Femur (tissue), 1 donor: Measurements from ENCODE around the gene CLEC4M.
"Not testable (repeated sequence)": the region's sequence is repeated elsewhere in the genome, so short reads cannot be mapped to it uniquely, and the experiment has no call there.

Source experiments
- DNase-seq: peaks from one replicate; pipeline ENCODE4 v3.0.0-alpha.2; 2017

CLEC4M gene

DNA sequence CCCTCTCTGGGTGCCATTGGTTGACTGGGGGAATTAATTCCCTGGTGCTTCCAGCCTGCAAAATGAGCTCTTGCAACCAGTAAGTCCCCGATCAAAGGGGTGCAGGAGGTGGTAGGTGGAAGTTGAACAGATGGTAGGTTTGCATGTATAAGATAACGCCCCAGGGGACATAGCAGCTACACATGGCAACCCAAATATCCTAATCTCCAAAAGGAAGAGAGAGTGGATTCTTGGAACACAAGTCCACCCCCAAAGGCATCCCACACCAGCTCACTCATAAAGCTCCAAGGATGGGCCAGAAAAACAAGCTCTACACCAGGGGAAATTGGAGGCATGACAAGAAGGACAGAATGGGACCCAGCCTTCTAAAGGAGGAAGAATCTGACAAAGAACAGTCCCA lies 20.5 kb upstream of the CLEC4M start:
- no peak for DNase-seq

DNA sequence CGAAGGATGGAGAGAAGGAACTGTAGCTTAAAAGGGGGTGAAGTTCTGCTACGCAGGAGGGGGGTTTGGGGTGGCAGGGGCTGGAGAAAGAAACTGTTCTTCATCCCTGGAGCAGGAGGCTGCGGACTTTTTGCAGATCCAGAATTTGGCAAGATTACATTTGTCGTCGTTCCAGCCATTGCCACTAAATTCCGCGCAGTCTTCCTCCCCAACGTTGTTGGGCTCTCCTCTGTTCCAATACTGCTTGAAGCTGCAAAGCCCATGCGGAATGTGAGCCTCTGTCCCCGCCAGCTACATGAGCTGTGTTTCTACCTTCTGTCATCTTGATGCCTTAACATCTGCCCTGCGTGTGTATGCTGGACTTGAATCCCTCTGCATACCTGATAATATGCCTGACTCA lies 20.1 kb upstream of the CLEC4M start:
- no peak for DNase-seq

DNA sequence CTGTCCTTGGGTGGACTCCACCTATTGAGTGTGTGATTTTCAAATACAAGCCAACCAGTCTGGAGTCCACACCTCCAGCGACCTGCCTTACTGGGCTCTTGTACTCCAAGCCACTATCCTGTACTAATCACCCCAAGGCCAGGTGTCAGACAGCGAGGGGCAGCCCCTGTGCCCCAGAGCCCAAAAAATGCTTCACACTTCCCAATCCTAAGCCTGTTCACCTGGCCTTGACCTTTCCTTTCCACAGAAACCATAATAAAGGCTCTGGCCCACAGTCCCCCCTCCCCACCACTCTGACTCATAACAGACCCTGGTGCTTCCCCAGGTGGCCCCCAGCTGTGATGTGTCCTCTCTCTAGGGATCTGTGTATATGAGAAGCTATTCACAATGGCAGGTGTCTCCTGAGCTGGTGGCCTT lies 19.6 kb upstream of the CLEC4M start:
- no peak for DNase-seq

DNA sequence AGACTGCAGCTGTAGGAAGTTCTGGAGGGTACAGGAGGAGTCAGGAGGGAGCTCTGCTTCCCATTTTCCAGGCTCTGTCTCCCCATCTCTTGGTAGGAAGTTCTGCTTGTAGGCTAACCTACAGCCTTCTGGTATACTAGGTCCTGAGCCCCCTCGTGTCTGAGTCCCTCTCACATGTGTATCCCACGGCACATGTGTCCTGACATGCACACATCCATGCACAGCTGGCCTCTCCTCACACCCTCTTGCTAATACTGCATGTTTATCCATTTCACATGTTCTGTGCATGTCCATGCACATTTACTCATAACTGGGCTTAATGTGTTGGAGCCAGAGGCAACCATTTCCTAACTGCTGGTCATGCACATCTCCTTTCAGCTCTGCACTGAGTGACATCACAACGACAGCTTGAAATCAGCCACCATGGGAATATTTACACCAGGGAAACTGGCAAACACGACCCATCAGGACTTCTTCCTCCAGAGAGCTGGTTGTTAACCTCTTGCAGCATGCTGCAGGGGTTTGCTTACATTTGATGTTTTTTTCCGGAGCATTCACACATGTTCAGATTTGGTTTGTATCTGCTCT lies 18.8 kb upstream of the CLEC4M start:
- DNase-seq, result no peak

DNA sequence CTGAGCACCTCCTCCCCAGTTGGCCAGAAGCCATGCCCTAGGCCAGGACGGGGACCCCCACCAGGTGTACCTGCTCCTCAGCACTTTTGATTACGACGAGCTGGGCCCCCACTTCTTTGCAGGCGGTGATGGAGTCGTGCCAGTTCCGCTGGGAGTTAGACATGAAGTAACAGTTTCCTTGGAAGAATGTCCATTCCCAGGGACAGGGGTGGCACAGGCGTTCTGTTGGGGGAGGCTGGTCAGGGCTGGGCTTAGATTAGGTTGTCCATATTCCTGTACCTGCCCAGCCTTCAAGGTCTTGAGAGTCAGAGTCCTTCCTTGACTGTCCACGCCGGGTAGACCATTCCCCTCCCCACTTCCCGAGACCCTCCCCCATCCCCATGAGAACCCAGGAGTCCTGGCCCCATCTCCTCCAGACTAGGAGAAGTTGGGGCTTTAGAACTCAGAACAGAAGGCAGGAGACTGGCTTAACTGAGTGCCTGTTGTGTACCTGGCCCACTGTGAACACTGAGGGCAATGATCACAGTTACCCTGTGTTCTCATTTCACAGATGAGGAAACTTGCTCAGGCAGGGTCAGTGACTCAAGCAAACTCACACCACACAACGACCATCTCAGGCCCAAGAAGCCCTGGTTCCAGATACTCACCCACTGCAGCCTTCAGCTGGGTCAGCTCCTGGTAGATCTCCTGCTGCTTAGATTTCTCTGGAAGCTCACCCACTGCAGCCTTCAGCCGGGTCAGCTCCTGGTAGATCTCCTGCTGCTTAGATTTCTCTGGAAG lies 18.0 kb upstream of the CLEC4M start:
- no peak for DNase-seq

DNA sequence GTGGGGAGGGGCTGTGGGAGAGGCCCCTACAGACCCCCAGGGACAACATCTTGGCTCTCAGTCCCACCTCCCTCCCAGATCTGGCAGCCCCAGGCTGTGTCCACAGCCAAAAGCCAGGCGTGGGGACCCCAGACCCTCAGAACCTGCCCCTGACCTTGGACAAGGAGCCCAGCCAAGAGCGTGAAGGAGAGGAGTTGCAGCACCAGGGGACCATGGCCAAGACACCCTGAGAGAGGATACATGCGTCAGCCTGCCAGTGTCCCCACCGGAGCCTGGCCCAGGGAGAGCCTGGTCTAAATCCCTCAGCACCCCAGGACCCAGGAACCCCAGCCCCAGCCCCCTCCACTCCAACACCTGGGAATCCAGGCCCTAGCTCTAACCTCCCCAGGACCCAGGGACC lies 16.7 kb upstream of the CLEC4M start:
- not testable (repeated sequence) for DNase-seq

DNA sequence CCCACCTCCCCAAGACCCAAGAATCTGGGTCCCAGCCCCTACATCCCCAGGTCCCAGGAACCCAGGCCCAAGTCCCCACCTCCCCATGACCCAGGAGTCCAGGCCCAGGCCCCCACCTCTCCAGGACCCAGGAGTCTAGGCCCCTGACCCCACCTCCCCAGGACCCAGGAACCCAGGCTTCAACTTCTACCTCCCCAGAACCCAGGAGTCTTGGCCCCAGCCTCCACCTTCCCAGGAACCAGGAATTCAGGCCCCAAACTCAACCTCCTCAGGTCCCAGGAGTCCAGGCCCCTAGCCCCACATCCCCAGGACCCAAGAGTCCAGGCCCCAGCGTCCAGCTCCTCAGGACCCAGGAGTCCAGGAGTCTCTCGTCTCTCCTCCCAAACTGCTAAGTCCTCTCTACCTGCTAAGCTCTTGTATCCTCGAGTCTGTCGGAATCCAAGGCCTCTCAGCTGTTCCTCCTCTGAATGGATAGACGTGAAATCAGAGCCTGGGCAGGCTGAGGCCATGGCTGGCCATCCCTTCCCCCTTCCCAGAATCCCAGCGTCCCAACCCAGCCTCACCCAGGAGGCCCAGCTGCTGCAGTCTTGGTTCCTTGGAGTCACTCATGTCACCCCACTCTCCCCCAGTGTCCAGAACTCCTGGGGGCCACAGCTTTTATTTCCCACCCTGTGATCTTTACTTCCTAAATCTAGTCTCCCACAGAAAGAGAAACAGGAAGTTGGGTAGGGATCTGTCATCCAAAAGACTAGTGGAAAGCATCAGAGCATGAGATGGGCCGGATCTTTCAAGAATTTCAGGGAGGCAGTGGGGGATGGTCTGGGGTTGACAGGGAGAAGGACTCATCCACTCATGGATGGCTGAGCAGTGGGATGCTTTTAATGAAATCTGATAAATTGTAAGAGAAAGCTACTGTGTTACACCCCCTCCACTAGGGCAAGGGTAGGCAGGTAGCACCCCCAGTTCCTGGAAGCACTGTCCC lies 15.8 kb upstream of the CLEC4M start, which contains the start of gene CD209:
Gene CD209 (minus strand): TSS at position 632 of the 982 bp plus-strand sequence. CDS start 23 bp downstream, at position 609.
- DNase-seq, result no peak

DNA sequence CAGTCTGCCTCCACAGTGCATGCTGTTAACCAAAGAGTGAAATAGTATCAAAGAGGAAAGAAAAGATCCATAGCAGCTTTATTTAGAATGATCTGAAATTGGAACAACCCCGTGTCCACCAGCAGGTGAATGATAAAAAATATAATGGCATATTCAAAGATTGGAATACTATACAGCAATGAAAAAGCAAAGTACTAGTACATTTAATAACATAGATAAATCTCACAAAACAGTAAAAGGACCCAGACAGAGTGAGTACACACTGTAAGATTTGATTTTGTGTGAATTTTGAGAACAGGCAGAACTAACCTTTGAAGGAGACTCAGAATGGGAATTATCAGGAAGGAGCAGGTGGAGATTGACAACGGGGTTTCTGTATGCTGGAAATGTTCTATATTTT lies 14.9 kb upstream of the CLEC4M start:
- no peak for DNase-seq

DNA sequence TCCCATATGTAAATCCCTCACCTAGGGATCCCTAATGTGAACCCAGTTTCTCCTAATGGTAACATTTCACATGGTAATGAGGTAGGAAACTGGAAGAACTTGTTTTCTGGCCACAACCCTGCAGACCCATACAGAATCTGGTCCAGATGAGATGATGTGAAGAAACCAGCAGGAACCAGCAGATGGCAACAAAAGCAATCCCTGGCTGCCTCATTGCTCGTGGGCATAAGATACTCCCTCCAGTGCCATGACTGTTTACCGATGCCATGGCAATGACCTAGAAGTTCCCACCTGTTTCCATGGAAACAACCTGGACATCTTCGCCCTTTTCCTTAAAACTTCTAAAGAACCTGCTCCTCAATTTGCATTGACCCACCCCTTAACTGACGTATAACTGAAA lies 14.3 kb upstream of the CLEC4M start:
- DNase-seq, result no peak

DNA sequence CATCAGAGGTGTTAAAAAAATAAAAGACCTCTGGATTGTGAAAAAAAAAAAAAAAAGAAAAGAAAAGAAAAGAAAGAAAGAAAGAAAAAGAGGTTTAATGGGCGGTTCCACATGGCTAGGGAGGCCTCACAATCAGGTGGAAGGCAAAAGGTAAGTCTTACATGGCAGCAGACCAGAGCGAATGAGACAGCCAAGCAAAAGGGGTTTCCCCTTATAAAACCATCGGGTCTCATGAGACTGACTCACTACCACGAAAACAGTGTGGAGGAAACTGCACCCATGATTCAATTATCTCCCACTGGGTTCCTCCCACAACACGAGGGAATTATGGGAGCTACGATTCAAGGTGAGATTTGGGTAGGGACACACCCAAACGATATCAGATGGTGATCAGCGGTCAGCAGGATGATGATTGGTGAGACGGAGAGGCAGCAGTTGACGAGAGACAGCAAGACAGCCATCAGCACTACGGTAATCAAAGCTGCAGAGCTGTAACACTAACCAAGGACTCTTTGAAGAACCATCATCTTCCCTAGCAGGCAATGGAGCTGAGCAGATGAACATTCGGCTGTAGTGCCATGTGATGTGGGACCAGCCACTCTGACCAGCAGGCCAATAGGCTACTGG lies 11.8 kb upstream of the CLEC4M start:
- DNase-seq, result no peak

DNA sequence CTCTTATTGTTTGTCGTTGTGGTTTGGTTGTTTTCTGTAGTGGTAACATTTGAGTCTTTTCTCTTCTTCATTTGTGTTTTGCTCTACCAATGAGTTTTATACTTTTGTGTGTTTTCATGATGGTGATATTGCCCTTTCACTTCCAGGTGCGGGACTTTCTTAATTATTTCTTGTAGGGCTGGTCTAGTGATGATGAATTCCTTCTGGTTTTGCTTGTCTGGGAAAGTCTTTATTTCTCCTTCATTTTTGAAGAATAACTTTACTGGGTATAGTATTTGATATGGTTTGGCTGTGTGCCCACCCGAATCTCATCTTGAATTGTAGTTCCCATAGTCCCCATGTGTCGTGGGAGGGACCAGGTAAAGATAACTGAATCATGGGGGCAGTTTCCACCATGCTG lies 6.8 kb upstream of the CLEC4M start:
- no peak for DNase-seq

DNA sequence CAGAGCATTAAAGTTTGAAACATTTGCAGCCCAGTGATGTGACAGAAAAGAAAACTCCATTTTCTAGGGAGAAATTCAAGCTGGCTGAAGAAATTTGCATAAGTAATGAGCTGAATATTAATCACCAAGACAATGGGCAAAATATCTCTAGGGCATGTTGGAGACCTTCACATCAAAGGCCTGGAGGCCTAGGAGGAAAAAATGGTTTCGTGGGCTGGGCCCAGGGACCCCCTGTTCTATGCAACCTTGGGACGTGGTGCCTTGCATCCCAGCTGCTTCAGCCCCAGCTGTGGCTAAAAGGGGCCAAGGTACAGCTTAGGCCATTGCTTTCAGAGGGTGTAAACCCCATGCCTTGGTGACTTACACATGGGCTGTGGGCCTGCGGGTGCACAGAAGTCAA lies 5.7 kb upstream of the CLEC4M start:
- DNase-seq, result no peak

DNA sequence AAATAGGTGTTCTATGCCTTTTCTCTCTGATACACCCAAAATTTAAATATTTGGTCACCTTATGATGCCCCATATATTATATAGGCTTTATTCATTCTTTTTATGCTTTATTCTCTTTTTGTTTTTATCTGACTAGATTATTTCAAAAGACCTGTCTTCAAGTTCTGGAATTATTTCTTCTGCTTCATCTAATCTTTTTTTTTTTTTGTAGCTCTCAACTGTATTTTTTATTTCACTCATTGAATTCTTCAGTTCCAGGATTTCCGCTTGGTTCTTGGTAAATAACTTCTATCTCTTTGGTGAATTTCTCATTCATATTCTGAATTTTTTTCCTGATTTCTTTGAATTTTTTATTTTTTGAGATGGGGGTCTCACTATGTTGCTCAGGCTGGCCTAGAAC lies 3.9 kb upstream of the CLEC4M start:
- no peak for DNase-seq

DNA sequence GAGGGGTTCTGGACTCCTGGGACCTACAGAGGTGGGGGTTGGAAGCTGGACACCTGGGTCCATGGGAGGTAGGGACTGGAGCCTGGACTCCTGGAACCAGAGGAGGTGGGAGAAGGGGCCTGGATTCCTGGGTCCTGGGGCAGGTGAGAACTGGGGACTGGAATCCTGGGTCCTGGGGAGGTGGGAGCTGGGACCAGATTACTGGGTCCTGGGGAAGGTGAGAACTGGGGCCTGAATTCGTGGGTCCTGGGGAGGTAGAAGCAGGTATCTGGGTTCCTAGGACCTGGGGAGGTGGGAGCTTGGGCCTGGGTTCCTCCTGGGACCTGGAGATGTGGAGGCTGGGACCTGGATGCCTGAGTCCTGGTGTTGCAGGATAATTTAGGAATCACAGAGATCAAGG lies 653 bp downstream of the CLEC4M start:
- DNase-seq, result no peak

DNA sequence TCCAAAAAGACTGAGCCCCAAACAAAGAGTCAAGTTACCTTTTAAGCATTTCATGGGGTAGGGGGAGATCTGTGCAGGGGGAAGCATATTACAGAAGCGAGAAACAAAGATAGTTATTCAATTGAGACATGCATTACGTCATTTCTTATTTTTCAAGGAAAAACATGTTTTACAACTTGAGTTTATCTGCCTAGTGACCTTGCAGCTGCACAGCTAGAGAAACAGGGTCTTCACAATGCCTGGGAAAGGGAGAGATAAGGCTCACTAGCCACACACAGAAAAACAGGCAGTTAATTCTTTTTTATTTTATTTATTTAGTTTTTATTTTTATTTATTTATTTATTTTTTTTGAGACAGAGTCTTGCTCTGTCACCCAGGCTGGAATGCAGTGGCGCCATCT lies 1.1 kb downstream of the CLEC4M start:
- not testable (repeated sequence) for DNase-seq

DNA sequence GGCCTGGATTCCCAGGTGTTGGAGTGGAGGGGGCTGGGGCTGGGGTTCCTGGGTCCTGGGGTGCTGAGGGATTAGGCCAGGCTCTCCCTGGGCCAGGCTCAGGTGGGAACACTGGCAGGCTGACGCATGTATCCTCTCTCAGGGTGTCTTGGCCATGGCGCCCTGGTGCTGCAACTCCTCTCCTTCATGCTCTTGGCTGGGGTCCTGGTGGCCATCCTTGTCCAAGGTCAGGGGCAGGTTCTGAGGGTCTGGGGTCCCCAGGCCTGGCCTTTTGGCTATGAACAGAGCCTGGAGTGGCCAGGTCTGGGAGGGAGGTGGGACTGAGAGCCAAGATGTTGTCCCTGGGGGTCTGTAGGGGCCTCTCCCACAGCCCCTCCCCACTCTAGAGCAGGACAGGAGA lies 2.0 kb downstream of the CLEC4M start:
- DNase-seq, result not testable (repeated sequence)

DNA sequence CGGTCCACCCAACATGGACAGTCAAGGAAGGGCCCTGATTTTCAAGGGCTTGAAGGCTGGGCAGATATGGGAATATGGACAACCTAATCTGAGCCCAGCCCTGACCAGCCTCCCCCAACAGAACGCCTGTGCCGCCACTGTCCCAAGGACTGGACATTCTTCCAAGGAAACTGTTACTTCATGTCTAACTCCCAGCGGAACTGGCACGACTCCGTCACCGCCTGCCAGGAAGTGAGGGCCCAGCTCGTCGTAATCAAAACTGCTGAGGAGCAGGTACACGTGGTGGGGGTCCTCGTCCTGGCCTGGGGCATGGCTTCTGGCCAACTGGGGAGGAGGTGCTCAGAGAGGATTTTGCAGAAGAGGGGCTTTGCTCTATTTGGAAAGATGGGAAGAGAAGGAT lies 3.5 kb downstream of the CLEC4M start:
- DNase-seq, result no peak

DNA sequence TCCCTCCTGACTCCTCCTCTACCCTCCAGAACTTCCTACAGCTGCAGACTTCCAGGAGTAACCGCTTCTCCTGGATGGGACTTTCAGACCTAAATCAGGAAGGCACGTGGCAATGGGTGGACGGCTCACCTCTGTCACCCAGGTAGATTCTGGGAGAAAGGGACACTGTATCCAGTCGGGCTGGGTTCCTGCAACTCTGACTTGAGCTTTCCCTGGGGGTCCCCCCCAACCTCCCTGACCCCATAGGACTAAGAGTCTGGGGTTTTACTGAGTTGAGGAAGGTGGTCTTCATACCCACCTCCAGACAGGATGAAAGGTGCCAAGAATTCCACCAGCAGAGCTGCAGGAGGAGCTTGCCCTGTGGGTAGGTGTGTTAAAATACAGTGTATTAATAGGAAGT lies 4.4 kb downstream of the CLEC4M start:
- no peak for DNase-seq

DNA sequence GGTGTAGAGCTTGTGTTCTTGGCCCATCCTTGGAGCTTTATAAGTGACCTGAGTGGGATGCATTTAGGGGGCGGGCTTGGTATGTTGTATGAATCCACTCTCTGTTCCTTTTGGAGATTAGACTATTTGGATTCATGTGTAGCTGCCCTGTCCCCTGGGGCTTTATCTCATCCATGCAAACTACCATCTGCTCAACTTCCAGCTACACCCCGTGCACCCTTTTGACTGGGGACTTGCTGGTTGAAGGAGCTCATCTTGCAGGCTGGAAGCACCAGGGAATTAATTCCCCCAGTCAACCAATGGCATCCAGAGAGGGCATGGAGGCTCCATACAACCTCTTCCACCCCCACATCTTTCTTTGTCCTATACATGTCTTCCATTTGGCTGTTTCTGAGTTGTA lies 6.1 kb downstream of the CLEC4M start:
- no peak for DNase-seq

DNA sequence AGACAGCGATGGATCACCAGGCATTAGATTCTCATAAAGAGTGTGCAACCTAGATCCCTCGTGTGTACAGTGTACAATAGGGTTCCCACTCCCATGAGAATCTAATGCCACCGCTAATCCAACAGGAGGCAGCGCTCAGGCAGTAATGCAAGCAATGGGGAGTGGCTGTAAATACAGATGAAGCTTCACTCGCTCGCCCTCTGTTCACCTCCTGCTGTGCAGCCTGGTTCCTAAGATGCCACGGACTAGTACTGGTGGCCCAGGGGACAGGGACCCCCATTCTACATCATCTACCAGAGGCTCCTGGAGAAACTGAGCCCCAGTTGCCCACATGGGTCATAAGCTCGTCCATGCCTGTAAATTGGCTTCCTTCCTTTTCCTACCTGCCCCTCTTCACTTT lies 8.0 kb downstream of the CLEC4M start:
- DNase-seq, result no peak

DNA sequence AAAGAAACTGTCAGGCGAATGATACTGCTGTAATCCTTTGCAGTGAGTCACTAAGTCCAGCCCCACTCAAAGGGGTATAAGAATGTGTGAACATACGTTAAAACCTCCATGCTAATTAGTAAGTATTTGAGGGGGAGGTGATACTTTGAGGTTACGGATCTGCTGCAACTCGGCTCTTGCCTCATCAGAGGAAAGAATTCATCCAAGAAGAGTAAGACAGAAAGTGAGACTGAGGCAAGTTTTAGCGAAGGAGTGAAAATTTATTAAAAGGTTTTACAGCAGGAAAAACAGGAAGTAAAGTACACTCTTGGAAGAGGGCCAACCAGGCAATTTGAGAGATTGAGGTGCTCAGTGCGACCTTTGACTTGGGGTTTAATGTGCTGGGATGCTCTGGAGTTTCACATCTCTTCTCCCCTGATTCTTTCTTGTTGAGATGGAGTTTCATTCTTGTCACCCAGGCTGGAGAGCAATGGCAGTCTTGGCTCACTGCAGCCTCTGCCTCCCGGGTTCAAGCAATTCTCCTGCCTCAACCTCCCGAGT lies 9.8 kb downstream of the CLEC4M start:
- no peak for DNase-seq

DNA sequence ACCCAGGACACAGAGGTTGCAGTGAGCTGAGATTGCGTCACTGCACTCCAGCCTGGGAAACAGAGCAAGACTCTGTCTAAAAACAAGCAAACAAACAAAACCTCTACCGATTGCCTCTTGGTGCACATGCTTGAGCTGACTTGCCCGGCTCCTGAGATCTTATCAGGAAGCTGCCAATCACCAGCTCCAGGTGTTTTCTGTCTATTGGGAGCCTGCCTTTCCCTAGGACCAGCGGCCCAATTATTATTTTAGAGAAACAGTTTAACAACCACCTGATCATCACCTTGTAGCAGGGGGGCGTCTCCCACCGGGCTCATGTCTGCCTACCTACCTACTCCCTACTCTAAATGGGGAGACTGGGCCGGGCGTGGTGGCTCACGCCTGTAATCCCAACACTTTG lies 10.8 kb downstream of the CLEC4M start:
- no peak for DNase-seq

DNA sequence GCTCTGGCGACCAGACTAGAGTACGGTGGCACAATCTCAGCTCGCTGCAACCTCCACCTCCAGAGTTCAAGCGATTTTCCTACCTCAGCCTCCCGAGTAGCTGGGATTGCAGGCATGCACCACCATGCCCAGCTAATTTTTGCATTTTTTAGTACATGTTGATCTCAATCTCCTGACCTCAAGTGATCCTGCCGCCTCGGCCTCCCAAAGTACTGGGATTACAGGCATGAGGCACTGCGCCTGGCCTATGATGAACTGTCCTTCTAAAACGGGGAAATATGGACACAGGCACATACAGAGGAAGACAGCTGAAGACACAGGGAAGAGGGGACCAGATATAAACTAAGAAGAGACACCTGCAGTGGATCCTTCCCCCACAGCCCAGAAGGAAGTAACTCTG lies 12.7 kb downstream of the CLEC4M start:
- no peak for DNase-seq
